ENCODE data around the gene C1QTNF5.

DNA sequence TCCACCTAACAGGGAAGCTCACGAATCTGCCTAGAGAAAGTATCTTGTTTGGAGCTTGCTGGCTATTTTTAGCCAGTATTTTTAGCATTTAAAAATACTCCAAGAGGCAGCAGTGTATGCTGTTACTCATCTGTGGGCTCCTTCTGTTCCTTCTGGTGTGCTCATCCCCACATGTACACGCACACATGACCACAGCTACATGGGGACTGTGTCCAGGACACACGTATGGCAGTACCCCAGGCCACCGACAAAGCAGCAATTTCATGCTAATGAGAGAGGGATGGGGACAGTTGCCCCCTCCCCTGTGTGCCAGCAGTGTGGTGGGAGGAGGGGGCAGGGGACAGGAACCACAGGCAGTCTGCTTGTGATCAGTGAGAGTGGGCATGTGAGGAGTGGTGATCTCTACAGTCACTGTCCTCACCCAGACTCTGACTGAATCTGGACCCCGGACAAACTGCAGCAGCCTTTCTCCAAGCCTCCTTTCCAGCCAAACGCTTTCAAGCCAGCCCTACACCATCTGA is 24.4 kb upstream of the C1QTNF5 start:
- TF ChIP-seq, protein P1, sequence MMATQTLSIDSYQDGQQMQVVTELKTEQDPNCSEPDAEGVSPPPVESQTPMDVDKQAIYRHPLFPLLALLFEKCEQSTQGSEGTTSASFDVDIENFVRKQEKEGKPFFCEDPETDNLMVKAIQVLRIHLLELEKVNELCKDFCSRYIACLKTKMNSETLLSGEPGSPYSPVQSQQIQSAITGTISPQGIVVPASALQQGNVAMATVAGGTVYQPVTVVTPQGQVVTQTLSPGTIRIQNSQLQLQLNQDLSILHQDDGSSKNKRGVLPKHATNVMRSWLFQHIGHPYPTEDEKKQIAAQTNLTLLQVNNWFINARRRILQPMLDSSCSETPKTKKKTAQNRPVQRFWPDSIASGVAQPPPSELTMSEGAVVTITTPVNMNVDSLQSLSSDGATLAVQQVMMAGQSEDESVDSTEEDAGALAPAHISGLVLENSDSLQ (IDR thresholded peaks at IDR 0.05), result no peak
- no peak for TF ChIP-seq FOXK2 (IDR thresholded peaks at IDR 0.05)
- no peak for TF ChIP-seq L3MBTL2 (conservative IDR thresholded peaks at IDR 0.05)
- no peak for TF ChIP-seq ARNT (IDR thresholded peaks at IDR 0.05)
- TF ChIP-seq TARDBP (IDR thresholded peaks at IDR 0.05), result no peak
- no peak for TF ChIP-seq BHLHE40 (IDR thresholded peaks at IDR 0.05; ENCODE audit: borderline replicate concordance)
- TF ChIP-seq ELF4 (IDR thresholded peaks at IDR 0.05), result no peak
- TF ChIP-seq SUZ12 (IDR thresholded peaks at IDR 0.05), result no peak
- no peak for TF ChIP-seq SP1 (IDR thresholded peaks at IDR 0.05)

Measured in HEK293T (cell line).